Neural progenitor cell (in vitro differentiated cells): Measurements from ENCODE around the gene OR8B8.

Experiments used
- EZH2phosphoT487 ChIP-seq: fragments of 200-600 bp; sonication (generic); IDR thresholded peaks from 2 replicates; pipeline ENCODE4 v1.6.1; 2017; ENCODE audit warnings: antibody characterized with exemption
- TF ChIP-seq, protein P1 (sequence below): fragments of 200-600 bp; sonication (generic); IDR thresholded peaks from 2 replicates; pipeline ENCODE4 v1.5.1; 2017; ENCODE audit warnings: antibody characterized with exemption, mild to moderate bottlenecking

- TF ChIP-seq, protein P1, sequence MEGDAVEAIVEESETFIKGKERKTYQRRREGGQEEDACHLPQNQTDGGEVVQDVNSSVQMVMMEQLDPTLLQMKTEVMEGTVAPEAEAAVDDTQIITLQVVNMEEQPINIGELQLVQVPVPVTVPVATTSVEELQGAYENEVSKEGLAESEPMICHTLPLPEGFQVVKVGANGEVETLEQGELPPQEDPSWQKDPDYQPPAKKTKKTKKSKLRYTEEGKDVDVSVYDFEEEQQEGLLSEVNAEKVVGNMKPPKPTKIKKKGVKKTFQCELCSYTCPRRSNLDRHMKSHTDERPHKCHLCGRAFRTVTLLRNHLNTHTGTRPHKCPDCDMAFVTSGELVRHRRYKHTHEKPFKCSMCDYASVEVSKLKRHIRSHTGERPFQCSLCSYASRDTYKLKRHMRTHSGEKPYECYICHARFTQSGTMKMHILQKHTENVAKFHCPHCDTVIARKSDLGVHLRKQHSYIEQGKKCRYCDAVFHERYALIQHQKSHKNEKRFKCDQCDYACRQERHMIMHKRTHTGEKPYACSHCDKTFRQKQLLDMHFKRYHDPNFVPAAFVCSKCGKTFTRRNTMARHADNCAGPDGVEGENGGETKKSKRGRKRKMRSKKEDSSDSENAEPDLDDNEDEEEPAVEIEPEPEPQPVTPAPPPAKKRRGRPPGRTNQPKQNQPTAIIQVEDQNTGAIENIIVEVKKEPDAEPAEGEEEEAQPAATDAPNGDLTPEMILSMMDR = no peak
- no peak for TF ChIP-seq EZH2phosphoT487
Measured at GRCh38 chr11:124394408-124394807, 51.1 kb downstream of the OR8B8 start.
